Measurements from ENCODE around the gene NTSR1. TPM values are rescaled to one million over a fixed set of nuclear protein-coding genes. Genes with fewer than 3 reads are reported as not detected.

The NTSR1 gene
- total RNA-seq, 2 experiments from 2014 or later, result not detected

DNA sequence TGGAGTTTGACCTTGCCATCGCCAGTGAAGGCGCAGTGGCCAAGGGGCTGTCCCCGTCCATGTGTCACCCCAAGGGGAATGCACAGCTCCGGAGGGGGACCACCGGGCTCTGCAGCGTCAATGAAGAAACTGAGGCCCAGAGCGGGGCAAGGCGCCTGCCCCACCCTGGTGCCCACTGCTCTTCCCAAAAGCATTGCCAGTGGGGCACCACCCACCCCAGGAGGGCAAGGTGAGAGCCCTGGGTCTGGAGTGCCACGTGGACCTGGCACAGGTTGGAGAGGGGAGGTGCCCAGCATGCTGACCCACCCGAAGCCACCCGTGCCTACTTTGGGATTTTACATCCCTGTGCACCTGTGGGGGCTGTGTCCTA is 8.3 kb downstream of the NTSR1 start:
- peaks cover 20% of the 10 kb centered on the region for H3K9me3 Mint-ChIP-seq
- ChIA-PET CTCF (interaction anchor here (1.2 kb wide), 1 partner anchor 74 kb away, joined by 5 read pairs; no protein-coding TSS in a partner anchor), POLR2A (interaction anchor here (0.6 to 1.1 kb wide), 2 partner anchors 17 to 66 kb away, joined by 3 read pairs; no protein-coding TSS in a partner anchor)
- H3K27ac Mint-ChIP-seq, result no peak overlapping the region
- H3K4me3 Mint-ChIP-seq, result no peak overlapping the region
- DNase-seq, result no peak
- H3K27me3 Mint-ChIP-seq, result peaks cover 5% of the 10 kb centered on the region
- intact Hi-C loops (cut with micrococcal nuclease), result no loop called here
- peaks cover 3% of the 10 kb centered on the region for H3K36me3 Mint-ChIP-seq
- H3K4me1 Mint-ChIP-seq (ENCODE audit: low read depth), result peaks cover 26% of the 10 kb centered on the region

DNA sequence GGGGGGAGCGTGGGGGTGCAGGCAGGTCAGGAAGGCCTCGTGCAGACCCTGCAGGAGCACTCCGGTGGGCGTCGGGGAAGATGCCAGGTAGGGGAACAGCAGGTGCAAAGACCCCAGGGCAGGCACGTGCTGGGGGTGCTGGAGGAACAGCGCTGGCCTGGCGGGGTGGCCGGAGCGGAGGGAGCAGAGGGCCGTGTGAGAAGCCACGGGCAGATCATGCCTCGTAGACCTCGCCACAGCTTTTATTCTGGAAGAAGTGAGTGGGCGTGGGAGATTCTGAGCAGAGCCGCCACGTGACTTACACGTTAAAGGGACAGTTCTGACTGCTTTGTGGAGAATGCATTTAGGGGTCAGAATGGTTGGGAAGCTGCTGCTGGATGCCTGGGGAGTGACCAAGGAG is 9.3 kb downstream of the NTSR1 start:
- peaks cover 3% of the 10 kb centered on the region for H3K36me3 Mint-ChIP-seq
- H3K27ac Mint-ChIP-seq, result no peak overlapping the region
- intact Hi-C loops (cut with micrococcal nuclease), result no loop called here
- no peak overlapping the region for H3K4me3 Mint-ChIP-seq
- POLR2A ChIA-PET, result no interaction called here
- H3K27me3 Mint-ChIP-seq, result peaks cover 5% of the 10 kb centered on the region
- peaks cover 20% of the 10 kb centered on the region for H3K9me3 Mint-ChIP-seq
- CTCF ChIA-PET, result interaction anchor here (1.1 to 1.2 kb wide), 2 partner anchors 10 to 74 kb away, joined by 3 read pairs; no protein-coding TSS in a partner anchor
- peaks cover 30% of the 10 kb centered on the region for H3K4me1 Mint-ChIP-seq (ENCODE audit: low read depth)
- DNase-seq, result no peak

DNA sequence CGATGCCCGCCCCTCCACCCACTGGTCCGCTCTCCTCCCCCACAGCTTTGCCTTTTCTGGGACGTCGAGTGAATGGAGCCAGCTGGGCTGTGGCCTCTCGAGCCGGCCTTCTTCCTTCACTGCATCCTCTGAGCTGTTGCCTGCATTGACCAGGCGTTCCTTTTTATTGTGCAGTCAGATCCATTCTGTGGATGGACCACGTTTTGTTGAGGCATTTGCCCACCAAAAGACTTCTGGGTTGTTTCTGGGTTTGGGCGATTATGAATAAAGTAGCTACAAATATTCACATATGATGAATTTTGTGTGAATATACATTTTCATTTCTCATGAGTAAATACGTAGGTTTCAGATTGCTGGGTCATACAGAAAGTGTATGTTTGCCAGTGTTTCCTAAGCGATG is 9.9 kb downstream of the NTSR1 start:
- Mint-ChIP-seq H3K36me3 (peaks cover 3% of the 10 kb centered on the region), H3K27ac (no peak overlapping the region), H3K4me3 (no peak overlapping the region), H3K27me3 (peaks cover 5% of the 10 kb centered on the region), H3K4me1 (ENCODE audit: low read depth) (peaks cover 30% of the 10 kb centered on the region), H3K9me3 (peaks cover 20% of the 10 kb centered on the region)
- DNase-seq, result no peak
- CTCF ChIA-PET, result interaction anchor here (0.8 to 1.2 kb wide), 3 partner anchors 11 to 74 kb away, joined by 3 read pairs; no protein-coding TSS in a partner anchor
- intact Hi-C loops (cut with micrococcal nuclease), result no loop called here
- POLR2A ChIA-PET, result no interaction called here

DNA sequence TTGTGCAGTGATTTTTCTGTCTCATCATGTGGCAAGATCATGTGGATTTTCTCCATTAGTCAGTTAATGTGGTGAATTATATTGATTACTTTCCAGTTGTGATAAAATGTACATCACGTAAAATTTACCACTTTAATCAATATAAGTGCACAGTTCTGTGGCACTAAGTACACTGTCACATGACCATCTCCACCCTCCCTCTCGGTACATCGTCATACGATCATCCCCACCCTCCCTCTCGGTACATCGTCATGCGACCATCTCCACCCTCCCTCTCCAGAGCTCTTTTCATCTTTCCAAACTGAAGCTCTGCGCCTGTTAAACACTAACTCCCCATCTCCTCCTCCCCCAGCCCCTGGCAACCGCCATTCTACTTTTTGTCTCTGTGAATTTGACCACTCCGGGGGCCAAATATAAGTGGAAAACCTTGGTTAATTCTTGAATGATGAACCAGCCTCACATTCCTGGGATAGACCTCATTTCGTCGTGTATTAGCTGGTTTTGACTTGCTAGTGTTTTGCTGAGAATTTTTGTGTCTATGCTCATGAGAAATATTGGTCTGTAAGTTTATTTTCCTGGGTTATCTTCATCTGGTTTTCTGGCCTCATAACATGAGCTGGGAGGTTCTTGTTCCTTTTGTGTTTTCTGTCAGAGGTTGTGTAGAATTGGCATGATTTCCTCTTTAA is 10.8 kb downstream of the NTSR1 start:
- Mint-ChIP-seq H3K4me1 (ENCODE audit: low read depth) (peaks cover 30% of the 10 kb centered on the region), H3K36me3 (peaks cover 3% of the 10 kb centered on the region), H3K9me3 (peaks cover 20% of the 10 kb centered on the region), H3K27ac (no peak overlapping the region), H3K27me3 (peaks cover 3% of the 10 kb centered on the region), H3K4me3 (no peak overlapping the region)
- POLR2A ChIA-PET, result no interaction called here
- intact Hi-C loops (cut with micrococcal nuclease), result no loop called here
- CTCF ChIA-PET, result interaction anchor here (0.8 to 1.2 kb wide), 3 partner anchors 12 to 73 kb away, joined by 3 read pairs; no protein-coding TSS in a partner anchor
- DNase-seq, result no peak

DNA sequence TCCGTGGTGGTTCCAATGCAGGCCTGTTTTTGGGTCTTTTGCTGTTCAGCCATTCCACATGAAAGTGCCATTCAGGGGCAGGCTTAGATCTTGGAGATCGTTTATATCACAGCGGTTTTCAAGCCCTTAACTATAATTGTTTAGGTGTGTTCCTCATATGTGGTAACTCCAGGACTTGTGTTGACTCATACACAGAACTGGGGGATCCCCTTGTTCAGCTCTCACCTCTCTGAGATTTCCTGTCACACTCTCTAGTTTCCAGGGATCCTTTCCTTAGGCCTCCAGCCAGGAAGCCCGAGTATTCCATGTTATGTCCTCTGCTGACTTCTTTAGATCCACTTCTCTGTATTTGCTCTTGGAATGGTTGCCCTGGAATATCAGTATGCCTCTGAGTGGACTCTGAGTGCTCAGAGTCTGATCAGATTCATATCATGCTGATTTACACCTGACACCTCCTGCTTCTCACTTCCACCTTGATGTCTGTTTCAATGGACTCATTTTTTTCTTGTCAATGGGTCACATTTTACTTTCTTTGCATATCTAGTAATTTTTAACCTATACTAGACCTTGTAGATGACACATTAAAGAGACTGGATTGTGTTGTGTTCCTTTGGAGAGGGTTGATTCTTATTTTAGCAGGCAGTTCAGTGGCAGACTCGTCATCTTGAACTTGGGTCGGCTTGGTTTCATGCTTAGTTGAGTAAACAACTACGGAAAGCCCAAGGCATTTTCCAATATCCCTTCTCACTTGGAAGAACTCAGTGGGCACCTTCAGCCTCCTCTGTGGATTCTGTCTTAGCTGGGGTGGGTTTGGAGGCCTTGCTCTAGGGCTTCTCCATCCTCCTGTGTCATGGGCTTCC is 13.1 kb downstream of the NTSR1 start:
- CTCF ChIA-PET, result no interaction called here
- H3K9me3 Mint-ChIP-seq, result peaks cover 20% of the 10 kb centered on the region
- POLR2A ChIA-PET, result no interaction called here

DNA sequence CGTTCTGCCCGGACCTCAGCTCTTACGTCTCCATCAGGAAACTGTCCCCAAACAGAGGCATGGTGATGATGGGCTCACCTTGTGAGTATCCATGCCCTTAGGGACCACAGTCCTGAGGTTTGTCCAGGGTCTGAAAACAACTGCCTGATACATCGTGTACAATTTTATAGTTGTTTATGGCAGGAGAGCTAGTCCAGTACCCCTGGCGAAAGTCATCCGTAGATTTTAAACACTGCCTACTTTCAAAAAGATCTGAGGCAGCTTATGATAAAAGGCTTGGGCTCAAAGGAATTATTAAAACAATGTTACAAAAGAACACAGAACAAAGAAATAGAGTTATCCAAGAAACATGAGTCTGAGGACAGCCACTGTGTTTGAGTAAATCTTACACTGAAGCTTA is 14.0 kb downstream of the NTSR1 start:
- CTCF ChIA-PET, result no interaction called here

More for the DNA sequence above, 13.1 kb downstream of the NTSR1 start:
- Mint-ChIP-seq H3K27ac (peak overlapping the region; percentile 13), H3K4me3 (no peak overlapping the region), H3K27me3 (peaks cover 3% of the 10 kb centered on the region), H3K36me3 (peaks cover 3% of the 10 kb centered on the region), H3K4me1 (ENCODE audit: low read depth) (peaks cover 15% of the 10 kb centered on the region)
- intact Hi-C loops (cut with micrococcal nuclease), result loop anchor here (1.0 kb wide), 1 partner anchor 19 kb away; no protein-coding TSS in a partner anchor
- peak; percentile 18 for DNase-seq

DNA sequence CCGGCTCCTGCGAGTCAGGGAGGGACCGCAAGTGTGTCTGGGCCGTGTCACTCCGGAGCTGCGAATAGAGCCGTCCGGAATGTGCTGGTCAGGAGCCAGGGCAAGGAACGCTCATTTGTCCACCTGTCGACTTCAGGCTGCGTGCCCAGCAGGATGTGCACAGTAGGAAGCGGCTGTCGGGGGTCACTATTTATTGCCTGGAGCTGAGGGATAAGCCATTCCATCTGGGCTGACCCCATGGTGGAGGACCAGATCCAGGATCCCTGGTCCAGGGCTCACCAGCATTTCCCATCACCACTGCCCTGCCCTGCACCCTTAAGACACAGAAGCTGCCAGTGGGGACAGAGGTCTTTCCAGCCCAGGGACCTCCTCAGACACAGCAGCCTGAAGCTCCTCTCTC is 14.7 kb downstream of the NTSR1 start:
- peaks cover 3% of the 10 kb centered on the region for H3K27me3 Mint-ChIP-seq
- no peak overlapping the region for H3K27ac Mint-ChIP-seq
- peaks cover 3% of the 10 kb centered on the region for H3K36me3 Mint-ChIP-seq
- POLR2A ChIA-PET, result no interaction called here
- intact Hi-C loops (cut with micrococcal nuclease), result no loop called here
- H3K4me1 Mint-ChIP-seq (ENCODE audit: low read depth), result peaks cover 14% of the 10 kb centered on the region
- H3K4me3 Mint-ChIP-seq, result no peak overlapping the region
- DNase-seq, result no peak
- H3K9me3 Mint-ChIP-seq, result peaks cover 20% of the 10 kb centered on the region
- CTCF ChIA-PET, result no interaction called here

More for the DNA sequence above, 14.0 kb downstream of the NTSR1 start:
- Mint-ChIP-seq H3K4me3 (no peak overlapping the region), H3K27ac (no peak overlapping the region), H3K36me3 (peaks cover 3% of the 10 kb centered on the region), H3K4me1 (ENCODE audit: low read depth) (peaks cover 12% of the 10 kb centered on the region), H3K27me3 (peaks cover 3% of the 10 kb centered on the region), H3K9me3 (peaks cover 20% of the 10 kb centered on the region)
- intact Hi-C loops (cut with micrococcal nuclease), result no loop called here
- no peak for DNase-seq
- POLR2A ChIA-PET, result no interaction called here

DNA sequence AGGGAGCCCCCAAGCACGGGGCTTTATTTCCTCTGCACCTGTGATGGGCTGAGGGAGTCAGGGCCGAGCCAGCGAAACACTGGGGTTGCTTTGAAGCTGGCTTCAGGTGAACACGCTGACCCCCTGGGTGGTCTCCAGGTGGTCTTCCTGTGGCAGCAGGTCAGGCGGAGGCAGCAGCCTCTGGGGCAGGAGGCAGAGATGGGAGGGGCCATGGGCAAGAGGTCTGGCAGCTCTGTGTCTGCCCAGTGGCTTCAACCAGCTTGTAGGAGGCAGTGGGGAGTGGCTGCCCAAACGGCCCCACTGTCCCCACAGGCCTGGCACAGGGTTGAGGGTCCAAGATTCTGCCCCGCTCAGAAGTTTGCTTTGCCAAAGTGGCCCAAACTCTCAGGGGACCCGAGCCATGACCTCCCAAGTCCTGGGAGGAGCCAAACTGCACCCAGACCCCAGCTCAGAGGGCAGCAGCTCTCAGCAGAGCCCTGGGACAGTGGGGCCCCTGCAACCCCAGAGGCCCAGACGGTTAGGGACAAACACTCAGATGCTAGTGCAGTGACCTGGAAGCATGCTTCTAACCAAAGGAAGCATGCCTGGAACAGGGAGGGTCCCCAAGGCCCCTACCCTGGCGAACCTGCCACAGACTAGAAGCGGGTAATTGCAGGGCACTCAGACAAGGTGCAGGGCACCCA is 15.3 kb downstream of the NTSR1 start:
- POLR2A ChIA-PET, result no interaction called here
- no peak overlapping the region for H3K27ac Mint-ChIP-seq
- H3K4me3 Mint-ChIP-seq, result no peak overlapping the region
- H3K36me3 Mint-ChIP-seq, result peaks cover 3% of the 10 kb centered on the region
- H3K9me3 Mint-ChIP-seq, result peaks cover 20% of the 10 kb centered on the region
- peaks cover 16% of the 10 kb centered on the region for H3K4me1 Mint-ChIP-seq (ENCODE audit: low read depth)
- no peak for DNase-seq
- intact Hi-C loops (cut with micrococcal nuclease), result no loop called here
- peaks cover 5% of the 10 kb centered on the region for H3K27me3 Mint-ChIP-seq
- CTCF ChIA-PET, result interaction anchor here (0.7 kb wide), 1 partner anchor 106 kb away, joined by 3 read pairs; no protein-coding TSS in a partner anchor

DNA sequence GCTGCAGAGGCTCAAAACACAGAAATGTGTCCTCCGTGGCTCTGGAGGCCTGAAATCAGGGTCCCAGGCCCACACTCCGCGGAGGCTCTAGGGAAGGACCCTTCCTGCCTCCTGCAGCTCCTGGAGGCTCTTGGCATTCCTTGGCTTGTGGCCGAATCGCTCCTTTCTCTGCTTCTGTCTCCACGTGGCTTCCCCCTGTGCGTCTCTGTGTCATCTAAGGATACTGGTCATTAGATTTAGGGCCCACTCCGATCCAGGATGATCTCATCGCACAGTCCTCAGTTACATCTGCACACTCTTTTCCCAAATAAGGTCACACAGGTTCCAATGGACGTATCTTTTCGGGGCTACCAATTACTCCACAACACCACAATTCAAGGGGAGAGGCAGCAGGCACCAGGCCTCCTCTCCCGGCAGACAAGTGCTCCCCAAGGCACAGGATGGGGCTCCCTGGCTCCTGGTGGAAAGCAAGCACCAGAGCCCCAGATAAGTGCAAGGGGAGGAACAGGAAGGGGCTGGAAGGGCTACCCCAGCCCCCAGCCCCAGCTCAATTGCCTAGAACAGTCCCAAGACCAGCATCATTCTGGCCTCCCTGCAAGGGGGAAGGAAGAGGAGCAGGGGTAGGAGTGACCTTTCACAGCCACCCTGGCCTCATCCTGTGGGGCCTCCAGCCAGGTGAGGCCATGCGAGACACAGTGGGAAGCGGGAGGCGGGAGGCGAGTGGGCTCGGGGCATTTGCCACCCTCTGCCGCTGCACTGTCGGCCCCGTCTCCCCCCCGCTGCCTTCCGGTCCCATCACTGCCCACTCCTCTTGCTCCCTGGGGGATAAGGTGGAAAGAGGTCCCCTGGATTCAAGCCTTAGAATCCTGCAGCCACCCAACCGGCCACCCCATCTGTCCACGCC is 16.3 kb downstream of the NTSR1 start:
- Mint-ChIP-seq H3K27ac (no peak overlapping the region), H3K36me3 (peaks cover 3% of the 10 kb centered on the region), H3K27me3 (peaks cover 2% of the 10 kb centered on the region), H3K9me3 (peaks cover 14% of the 10 kb centered on the region), H3K4me3 (no peak overlapping the region), H3K4me1 (ENCODE audit: low read depth) (peaks cover 16% of the 10 kb centered on the region)
- intact Hi-C loops (cut with micrococcal nuclease), result no loop called here
- no peak for DNase-seq
- CTCF ChIA-PET, result interaction anchor here (0.7 kb wide), 1 partner anchor 107 kb away, joined by 3 read pairs; no protein-coding TSS in a partner anchor
- POLR2A ChIA-PET, result no interaction called here

DNA sequence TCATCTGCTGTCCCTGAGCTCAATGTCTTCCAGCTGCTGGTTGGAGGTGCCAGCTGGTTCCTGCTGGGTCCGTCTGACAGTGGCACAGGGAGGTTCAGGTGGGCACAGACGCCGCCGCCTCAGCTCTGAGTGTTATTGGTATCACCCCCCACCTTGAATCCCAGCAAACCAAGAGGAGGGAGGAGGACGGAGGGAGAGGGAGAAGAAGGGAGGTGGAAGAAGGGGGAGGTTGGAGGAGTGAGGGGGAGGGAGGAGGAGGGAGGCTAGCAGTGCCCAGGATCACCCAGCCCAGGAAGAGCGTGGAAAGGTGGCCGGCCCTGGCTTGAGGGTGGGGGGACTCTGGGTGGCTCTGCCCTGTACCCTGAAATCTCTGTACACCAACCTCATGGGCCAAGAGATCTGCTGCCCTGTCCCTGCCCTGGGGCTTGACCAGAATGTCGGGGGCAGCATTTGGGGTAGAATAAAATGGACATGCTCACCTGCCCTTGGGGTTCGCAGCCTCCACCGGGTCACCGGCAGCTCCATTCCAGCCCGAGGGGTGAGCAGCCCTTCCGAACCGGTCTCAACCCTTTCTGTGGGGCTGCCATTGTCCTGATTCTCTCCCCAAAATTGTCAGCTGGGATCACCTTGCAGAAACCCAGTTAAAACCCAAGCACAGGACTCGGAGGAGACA is 17.1 kb downstream of the NTSR1 start:
- Mint-ChIP-seq H3K9me3 (peaks cover 9% of the 10 kb centered on the region), H3K4me1 (ENCODE audit: low read depth) (peaks cover 16% of the 10 kb centered on the region), H3K4me3 (no peak overlapping the region), H3K27ac (no peak overlapping the region), H3K36me3 (peaks cover 3% of the 10 kb centered on the region), H3K27me3 (peaks cover 2% of the 10 kb centered on the region)
- intact Hi-C loops (cut with micrococcal nuclease), result no loop called here
- CTCF ChIA-PET, result no interaction called here
- POLR2A ChIA-PET, result no interaction called here
- DNase-seq, result no peak

DNA sequence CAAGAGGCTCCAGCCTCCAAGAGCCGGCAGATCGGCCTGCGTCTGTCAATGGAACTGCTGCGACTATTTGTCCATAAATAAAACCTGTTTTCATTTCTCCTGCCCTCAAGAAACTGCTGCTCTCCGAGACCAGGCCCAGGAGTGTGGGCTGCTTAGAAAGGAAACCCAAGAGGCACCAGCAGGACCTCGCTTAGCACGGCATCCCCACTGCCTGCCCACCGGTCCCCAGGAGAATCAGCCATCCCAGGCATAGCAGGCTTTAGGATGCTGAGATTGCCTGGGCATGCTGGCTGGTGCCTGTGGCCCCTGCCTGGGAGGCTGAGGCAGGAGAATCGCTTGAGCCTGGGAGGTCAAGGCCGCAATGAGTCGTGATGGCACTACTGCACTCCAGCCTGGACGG is 17.6 kb downstream of the NTSR1 start:
- DNase-seq, result no peak
- H3K4me1 Mint-ChIP-seq (ENCODE audit: low read depth), result peaks cover 16% of the 10 kb centered on the region
- H3K36me3 Mint-ChIP-seq, result peaks cover 2% of the 10 kb centered on the region
- peaks cover 2% of the 10 kb centered on the region for H3K27me3 Mint-ChIP-seq
- CTCF ChIA-PET, result no interaction called here
- intact Hi-C loops (cut with micrococcal nuclease), result no loop called here
- H3K9me3 Mint-ChIP-seq, result peaks cover 6% of the 10 kb centered on the region
- POLR2A ChIA-PET, result no interaction called here
- H3K4me3 Mint-ChIP-seq, result no peak overlapping the region
- H3K27ac Mint-ChIP-seq, result no peak overlapping the region

Data from activated CD4-positive, alpha-beta memory T cell treated with anti-CD3 and anti-CD28 coated beads for 36 hours (primary cell).